Peyer's patch (tissue), 4 donors: Measurements from ENCODE around the gene CD82. TPM values are rescaled to one million over a fixed set of nuclear protein-coding genes. Genes with fewer than 3 reads are reported as not detected.

Experiments
- DNase-seq, 3 donors: peaks; one replicate each; pipeline ENCODE4 v3.0.0-alpha.2; 2017 to 2019
- H3K27ac ChIP-seq, 4 donors: fragments of 200-600 bp; sonication (generic); one replicate each; pipeline ENCODE4 v1.5.1; 2016 to 2019
- H3K27me3 ChIP-seq, 2 donors: fragments of 200-600 bp; sonication (generic); one replicate each; pipeline ENCODE4 v1.5.1; 2019
- H3K36me3 ChIP-seq, 3 donors: fragments of 200-600 bp; sonication (generic); one replicate each; pipeline ENCODE4 v1.5.1; 2016 to 2019
- H3K4me1 ChIP-seq, 4 donors: fragments of 200-600 bp; sonication (generic); one replicate each; pipeline ENCODE4 v1.5.1; 2016 to 2019
- H3K4me3 ChIP-seq, 4 donors: fragments of 200-600 bp; sonication (generic); 1 replicate in 3 of 4; 2 replicates in 1 of 4; pipeline ENCODE4 v1.5.1; 2016 to 2019; ENCODE audit warnings: mild to moderate bottlenecking in 1 of 4
- H3K9me3 ChIP-seq, 4 donors: fragments of 200-600 bp; sonication (generic); one replicate each; pipeline ENCODE4 v1.5.1; 2016 to 2019; ENCODE audit warnings: mild to moderate bottlenecking in 1 of 4
- CTCF ChIP-seq, 6 experiments: fragments of 450-650 bp in 4 of 6; fragments of 200-600 bp in 2 of 6; sonication (generic) in 1 of 6; IDR thresholded peaks; one replicate each; pipeline ENCODE4 v1.5.1; 2017 to 2019; ENCODE audit warnings: antibody characterized with exemption in 6 of 6, mild to moderate bottlenecking in 3 of 6, moderate library complexity in 1 of 6
- POLR2A ChIP-seq, 2 donors: fragments of 450-650 bp; IDR thresholded peaks; one replicate each; pipeline ENCODE4 v1.5.1; 2017; ENCODE audit warnings: antibody characterized with exemption in 2 of 2, mild to moderate bottlenecking in 2 of 2, moderate library complexity in 2 of 2
- total RNA-seq, 4 donors: library from RNA; depleted of rRNA; stranded (reverse); fragments of >200 nt; gene quantifications; one replicate each; pipeline ENCODE4 v1.1.0, GENCODE V29; 2016

Gene CD82
- total RNA-seq, 4 donors from 2014 or later, result 40.4 to 140 (median 78.4) TPM

- no peaks in the 10 kb centered on the region for H3K27me3 ChIP-seq
- no peak overlapping the region for H3K4me3 ChIP-seq
- DNase-seq, result no peak
- no peaks in the 10 kb centered on the region for H3K36me3 ChIP-seq
- H3K27ac ChIP-seq, result no peak overlapping the region
- peaks cover 0 to 5% (median 0%) of the 10 kb centered on the region in 4 donors for H3K4me1 ChIP-seq
- H3K9me3 ChIP-seq, result no peaks in the 10 kb centered on the region
- no peak for TF ChIP-seq CTCF (IDR thresholded peaks at IDR 0.05)
These were observed 39.8 kb upstream of the CD82 start for GRCh38 chr11:44525473-44526252.

- peaks cover 0 to 5% (median 0%) of the 10 kb centered on the region in 4 donors for H3K4me1 ChIP-seq
- TF ChIP-seq POLR2A (IDR thresholded peaks at IDR 0.05) (no peak), CTCF (IDR thresholded peaks at IDR 0.05) (no peak)
These were observed 39.0 kb upstream of the CD82 start for GRCh38 chr11:44526438-44526837.

GRCh38 chr11:44527476-44527875, 38.0 kb upstream of the CD82 start:
- no peak for DNase-seq
- TF ChIP-seq POLR2A (IDR thresholded peaks at IDR 0.05), result no peak
- TF ChIP-seq CTCF (IDR thresholded peaks at IDR 0.05), result no peak
- H3K9me3 ChIP-seq, result no peaks in the 10 kb centered on the region
- H3K27ac ChIP-seq, result no peak overlapping the region
- H3K36me3 ChIP-seq, result no peaks in the 10 kb centered on the region
- H3K4me1 ChIP-seq, result peaks cover 0 to 5% (median 0%) of the 10 kb centered on the region in 4 donors
- H3K4me3 ChIP-seq, result no peak overlapping the region
- H3K27me3 ChIP-seq, result no peaks in the 10 kb centered on the region

More at GRCh38 chr11:44526438-44526837, 39.0 kb upstream of the CD82 start:
- no peak for DNase-seq
- H3K4me3 ChIP-seq, result no peak overlapping the region
- no peaks in the 10 kb centered on the region for H3K9me3 ChIP-seq
- H3K27ac ChIP-seq, result no peak overlapping the region
- H3K36me3 ChIP-seq, result no peaks in the 10 kb centered on the region
- no peaks in the 10 kb centered on the region for H3K27me3 ChIP-seq

GRCh38 chr11:44528103-44528502, 37.4 kb upstream of the CD82 start:
- Histone ChIP-seq H3K36me3 (no peaks in the 10 kb centered on the region), H3K27me3 (no peaks in the 10 kb centered on the region), H3K4me3 (no peak overlapping the region), H3K4me1 (peaks cover 0 to 5% (median 0%) of the 10 kb centered on the region in 4 donors), H3K9me3 (no peaks in the 10 kb centered on the region), H3K27ac (no peak overlapping the region)
- DNase-seq, result no peak
- no peak for TF ChIP-seq POLR2A (IDR thresholded peaks at IDR 0.05)
- no peak for TF ChIP-seq CTCF (IDR thresholded peaks at IDR 0.05)

- Histone ChIP-seq H3K36me3 (no peaks in the 10 kb centered on the region), H3K27me3 (no peaks in the 10 kb centered on the region), H3K27ac (no peak overlapping the region), H3K9me3 (no peaks in the 10 kb centered on the region), H3K4me3 (no peak overlapping the region), H3K4me1 (peaks cover 0 to 5% (median 0%) of the 10 kb centered on the region in 4 donors)
- no peak for DNase-seq
- no peak for TF ChIP-seq CTCF (IDR thresholded peaks at IDR 0.05)
- TF ChIP-seq POLR2A (IDR thresholded peaks at IDR 0.05), result no peak
These were observed 36.9 kb upstream of the CD82 start for GRCh38 chr11:44528581-44528980.
